Measurements from ENCODE around the gene P2RY2.

GRCh38 chr11:73284106-73284505 is 66.0 kb downstream of the P2RY2 start:
- TF ChIP-seq CTCF (IDR thresholded peaks at IDR 0.05) (no peak), POLR2A (IDR thresholded peaks at IDR 0.05) (no peak)

All from esophagus squamous epithelium (tissue), 4 donors.